COLO829 (cell line): ENCODE results near the gene KIF6.
"Not testable (repeated sequence)": the region's sequence is repeated elsewhere in the genome, so short reads cannot be mapped to it uniquely, and the experiment has no call there.

Experiments used
- DNase-seq: peaks from one replicate; pipeline ENCODE4 v3.0.0; 2012; ENCODE audit warnings: low spot score

The KIF6 gene

GRCh38 chr6:39313526-39314272 lies 411.5 kb downstream of the KIF6 start:
- no peak for DNase-seq

- DNase-seq: no peak
These were observed 412.2 kb downstream of the KIF6 start for GRCh38 chr6:39312912-39313525.

- DNase-seq: no peak
These were observed 414.7 kb downstream of the KIF6 start for GRCh38 chr6:39310542-39310941.

- peak; percentile 85 for DNase-seq
These were observed 415.2 kb downstream of the KIF6 start for GRCh38 chr6:39309942-39310531.

GRCh38 chr6:39307462-39307861 lies 417.7 kb downstream of the KIF6 start:
- no peak for DNase-seq

- DNase-seq: no peak
These were observed 420.3 kb downstream of the KIF6 start for GRCh38 chr6:39304951-39305350.

- no peak for DNase-seq
These were observed 421.6 kb downstream of the KIF6 start for GRCh38 chr6:39303425-39304153.

GRCh38 chr6:39302669-39303424 lies 422.4 kb downstream of the KIF6 start:
- DNase-seq: peak; percentile 85

- no peak for DNase-seq
These were observed 423.2 kb downstream of the KIF6 start for GRCh38 chr6:39302011-39302410.

GRCh38 chr6:39301606-39302005 lies 423.6 kb downstream of the KIF6 start:
- peak; percentile 45 for DNase-seq

- no peak for DNase-seq
These were observed 424.5 kb downstream of the KIF6 start for GRCh38 chr6:39300739-39301138.

- DNase-seq: no peak
These were observed 427.1 kb downstream of the KIF6 start for GRCh38 chr6:39298061-39298460.

GRCh38 chr6:39296745-39297640 lies 428.2 kb downstream of the KIF6 start:
- no peak for DNase-seq

- no peak for DNase-seq
These were observed 429.6 kb downstream of the KIF6 start for GRCh38 chr6:39295611-39296011.

GRCh38 chr6:39294899-39295298 lies 430.3 kb downstream of the KIF6 start:
- DNase-seq: no peak

- no peak for DNase-seq
These were observed 431.1 kb downstream of the KIF6 start for GRCh38 chr6:39294133-39294532.

- no peak for DNase-seq
These were observed 432.6 kb downstream of the KIF6 start for GRCh38 chr6:39292637-39293036.

- no peak for DNase-seq
These were observed 435.7 kb downstream of the KIF6 start for GRCh38 chr6:39289490-39289889.

- no peak for DNase-seq
These were observed 437.6 kb downstream of the KIF6 start for GRCh38 chr6:39287601-39288000.

GRCh38 chr6:39286596-39286995 lies 438.6 kb downstream of the KIF6 start:
- not testable (repeated sequence) for DNase-seq

GRCh38 chr6:39282774-39283173 lies 442.4 kb downstream of the KIF6 start:
- no peak for DNase-seq
